Skin of body (tissue), 2 donors: ENCODE results near the gene HTN1. TPM values are rescaled to one million over a fixed set of nuclear protein-coding genes. Genes with fewer than 3 reads are reported as not detected.
"Not testable (repeated sequence)": the region's sequence is repeated elsewhere in the genome, so short reads cannot be mapped to it uniquely, and the experiment has no call there.

Experiments
- DNase-seq: peaks from one replicate; lab custom pipeline; 2025; lab: John Stamatoyannopoulos, UW
- total RNA-seq: library from RNA; depleted of rRNA; stranded (reverse); fragments of >200 nt; gene quantifications from one replicate; pipeline ENCODE4 v1.2.3, GENCODE V29; 2014

The HTN1 gene
- total RNA-seq, result not detected

DNA sequence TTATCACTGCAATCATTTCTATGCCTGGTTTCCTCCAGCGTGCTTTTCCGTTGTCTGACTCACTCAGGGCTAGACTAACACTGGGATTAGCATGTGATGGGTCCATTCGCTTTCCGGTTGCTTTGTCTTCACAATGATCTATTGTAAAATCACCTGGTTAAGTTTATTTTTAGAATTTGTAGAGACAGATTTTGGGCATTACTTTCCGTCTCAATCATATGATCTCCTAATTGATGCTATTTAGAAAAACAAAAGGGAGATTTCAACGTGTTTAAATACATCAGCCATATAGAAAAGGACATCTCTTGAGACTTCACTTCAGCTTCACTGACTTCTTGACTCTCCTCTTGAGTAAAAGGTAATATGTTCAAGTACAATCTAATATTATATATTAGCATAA lies at the start of gene HTN1:
Gene HTN1 (plus strand): TSS at position 301 of the 400 bp plus-strand sequence. CDS start 2,639 bp downstream, outside the sequence.
- DNase-seq, result not testable (repeated sequence)

DNA sequence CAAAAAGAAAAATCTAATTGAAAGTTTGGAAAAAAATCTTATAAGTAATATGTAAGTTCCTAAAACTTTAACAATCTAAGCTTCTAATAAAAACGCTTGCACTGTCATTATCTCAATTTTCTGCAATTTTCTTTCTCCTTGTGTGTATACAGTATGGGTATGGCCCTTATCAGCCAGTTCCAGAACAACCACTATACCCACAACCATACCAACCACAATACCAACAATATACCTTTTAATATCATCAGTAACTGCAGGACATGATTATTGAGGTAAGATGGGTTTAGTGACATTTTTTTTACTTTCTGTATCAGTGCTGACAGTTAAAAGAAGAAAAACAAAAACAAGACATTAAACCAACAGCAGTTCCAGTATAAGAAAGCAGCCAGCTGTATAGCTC lies 49.5 kb upstream of the HTN1 start:
- DNase-seq, result no peak

DNA sequence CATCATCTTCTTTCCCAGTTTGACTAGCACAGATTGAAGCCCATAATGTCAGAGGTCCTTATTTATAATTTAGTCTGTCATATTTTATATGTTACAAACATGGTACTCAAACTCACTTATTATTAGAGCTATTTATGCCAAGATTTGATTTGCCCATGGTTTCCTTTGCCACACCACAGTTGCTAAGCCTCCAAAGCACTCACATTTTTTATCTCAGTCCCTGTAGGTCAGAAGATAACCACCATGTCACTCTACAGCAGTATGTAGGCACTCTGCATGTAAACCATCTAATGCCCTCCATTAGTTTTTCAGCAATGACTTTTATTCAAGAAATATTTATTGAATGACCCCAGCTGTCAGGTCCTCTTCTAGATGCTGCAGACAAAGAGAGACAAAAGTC lies 47.7 kb upstream of the HTN1 start:
- no peak for DNase-seq

DNA sequence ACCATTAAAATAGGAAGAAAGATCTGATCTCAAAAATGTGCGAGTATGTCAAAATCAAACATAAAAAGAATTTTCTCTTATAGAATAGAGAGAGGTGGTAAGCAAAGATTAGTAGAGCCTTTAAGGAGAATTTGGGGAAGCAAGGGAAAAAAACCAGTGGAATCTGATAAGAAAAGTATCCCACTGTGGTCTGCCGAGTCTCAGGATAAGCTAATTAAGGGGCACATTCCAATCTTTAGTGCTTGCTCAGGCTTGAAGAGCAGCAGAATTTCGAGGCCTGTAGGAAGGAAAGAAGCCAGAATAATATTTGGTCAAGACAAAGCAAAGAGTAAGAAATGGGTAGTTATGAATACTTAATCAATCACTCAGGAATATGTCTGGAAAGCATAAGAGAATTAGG lies 41.5 kb upstream of the HTN1 start:
- no peak for DNase-seq

DNA sequence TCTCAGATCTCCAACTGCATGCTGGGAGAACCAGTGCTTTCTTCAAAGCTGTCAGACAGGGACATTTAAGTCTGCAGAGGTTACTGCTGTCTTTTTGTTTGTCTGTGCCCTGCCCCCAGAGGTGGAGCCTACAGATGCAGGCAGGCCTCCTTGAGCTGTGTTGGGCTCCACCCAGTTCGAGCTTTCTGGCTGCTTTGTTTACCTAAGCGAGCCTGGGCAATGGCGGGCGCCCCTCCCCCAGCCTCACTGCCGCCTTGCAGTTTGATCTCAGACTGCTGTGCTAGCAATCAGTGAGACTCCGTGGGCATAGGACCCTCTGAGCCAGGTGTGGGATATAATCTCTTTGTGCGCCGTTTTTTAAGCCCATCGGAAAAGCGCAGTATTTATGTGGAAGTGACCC lies 31.2 kb upstream of the HTN1 start:
- DNase-seq, result not testable (repeated sequence)

DNA sequence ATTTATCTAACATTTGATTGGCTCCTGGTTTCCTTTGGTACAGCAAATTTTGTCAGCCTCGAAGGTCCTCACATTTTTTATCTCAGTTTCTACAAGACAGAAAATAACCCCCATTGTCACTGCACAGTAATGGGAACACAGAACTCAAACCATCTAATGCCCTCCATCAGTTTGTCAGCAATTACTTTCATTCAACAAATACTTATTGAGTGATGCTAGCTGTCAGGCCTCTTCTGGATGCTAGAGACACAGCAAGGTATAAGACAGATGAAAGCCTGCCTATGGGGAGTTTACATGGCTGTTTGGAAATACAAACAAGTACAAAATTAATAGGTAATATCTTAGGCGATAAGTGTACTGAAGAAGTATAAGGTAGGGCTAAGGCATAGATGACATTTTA lies 27.0 kb upstream of the HTN1 start:
- DNase-seq, result no peak

DNA sequence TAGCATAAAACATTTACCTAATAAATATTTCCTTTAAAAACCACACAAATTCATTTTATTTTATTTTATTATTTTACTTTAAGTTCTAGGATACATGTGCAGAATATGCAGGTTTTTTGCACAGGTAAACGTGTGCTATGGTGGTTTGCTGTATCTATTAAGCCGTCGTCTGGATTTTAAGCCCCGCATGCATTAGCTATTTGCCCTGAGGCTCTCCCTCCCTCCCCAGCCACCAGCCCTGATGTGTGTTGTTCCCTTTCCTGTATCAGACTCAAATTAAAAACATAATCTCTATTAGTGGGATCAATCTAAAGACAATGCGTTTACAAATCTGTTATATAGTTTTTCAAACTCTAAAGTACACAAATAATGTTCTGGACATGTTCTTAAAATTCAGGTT lies 23.2 kb upstream of the HTN1 start:
- no peak for DNase-seq

DNA sequence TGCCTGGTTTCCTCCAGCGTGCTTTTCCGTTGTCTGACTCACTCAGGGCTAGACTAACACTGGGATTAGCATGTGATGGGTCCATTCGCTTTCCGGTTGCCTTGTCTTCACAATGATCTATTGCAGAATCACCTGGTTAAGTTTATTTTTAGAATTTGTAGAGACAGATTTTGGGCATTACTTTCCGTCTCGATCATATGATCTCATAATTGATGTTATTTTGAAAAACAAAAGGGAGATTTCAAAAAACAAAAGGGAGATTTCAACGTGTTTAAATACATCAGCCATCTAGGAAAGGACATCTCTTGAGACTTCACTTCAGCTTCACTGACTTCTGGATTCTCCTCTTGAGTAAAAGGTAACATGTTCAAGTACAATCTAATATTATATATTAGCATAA lies 22.1 kb upstream of the HTN1 start, which contains the start of gene HTN3:
Gene HTN3 (plus strand): TSS at position 301 of the 400 bp plus-strand sequence. CDS start 2,282 bp downstream, outside the sequence.
- not testable (repeated sequence) for DNase-seq

DNA sequence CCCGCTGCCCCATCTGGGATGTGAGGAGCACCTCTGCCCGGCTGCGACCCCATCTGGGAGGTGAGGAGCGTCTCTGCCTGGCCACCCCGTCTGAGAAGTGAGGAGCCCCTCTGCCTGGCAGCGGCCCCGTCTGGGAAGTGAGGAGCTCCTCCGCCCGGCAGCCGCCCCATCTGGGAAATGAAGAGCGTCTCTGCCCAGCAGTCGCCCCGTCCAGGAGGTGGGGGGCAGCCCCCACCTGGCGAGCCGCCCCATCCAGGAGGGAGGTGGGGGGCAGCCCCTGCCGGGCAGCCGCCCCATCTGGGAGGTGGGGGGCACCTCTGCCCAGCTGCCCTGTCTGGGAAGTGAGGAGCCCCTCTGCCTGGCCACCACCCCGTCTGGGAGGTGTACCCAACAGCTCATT lies 12.7 kb upstream of the HTN1 start:
- DNase-seq, result not testable (repeated sequence)

DNA sequence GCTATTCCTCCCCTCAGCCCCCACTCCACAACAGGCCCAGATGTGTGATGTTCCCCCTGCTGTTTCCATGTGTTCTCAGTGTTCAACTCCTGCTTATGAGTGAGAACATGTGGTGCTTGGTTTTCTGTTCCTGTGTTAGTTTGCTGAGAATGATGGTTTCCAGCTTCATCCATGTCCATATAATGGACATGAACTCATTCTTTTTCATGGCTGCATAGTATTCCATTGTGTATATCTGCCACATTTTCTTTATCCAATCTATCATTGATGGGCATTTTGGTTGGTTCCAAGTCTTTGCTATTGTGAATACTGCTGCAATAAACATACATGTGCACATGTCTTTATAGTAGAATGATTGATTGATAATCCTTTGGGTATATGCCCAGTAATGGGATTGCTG lies 10.3 kb upstream of the HTN1 start:
- not testable (repeated sequence) for DNase-seq

DNA sequence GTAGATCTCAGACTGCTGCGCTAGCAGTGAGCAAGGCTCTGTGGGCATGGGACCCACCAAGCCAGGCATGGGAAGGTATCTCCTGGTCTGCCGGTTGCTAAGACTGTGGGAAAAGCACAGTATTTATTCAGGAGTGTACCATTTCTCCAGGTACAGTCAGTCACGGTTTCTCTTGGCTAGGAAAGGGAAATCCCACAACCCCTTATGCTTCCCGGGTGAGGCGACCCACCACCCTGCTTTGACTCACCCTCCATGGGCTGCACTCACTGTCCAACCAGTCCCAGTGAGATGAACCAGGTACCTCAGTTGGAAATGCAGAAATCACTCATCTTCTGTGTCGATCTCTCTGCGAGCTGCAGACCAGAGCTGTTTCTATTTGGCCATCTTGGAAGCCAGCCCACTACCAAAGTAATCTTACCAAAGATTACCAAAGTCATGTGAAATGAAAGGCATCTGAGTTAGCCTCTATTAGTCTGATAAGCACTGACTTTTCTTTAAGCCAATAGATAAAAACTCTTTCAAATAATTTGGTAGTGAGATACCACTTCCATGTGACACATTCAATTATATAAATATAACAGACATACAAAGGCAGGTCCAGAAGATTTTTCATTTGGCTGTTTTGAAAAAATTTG lies 8.5 kb upstream of the HTN1 start:
- no peak for DNase-seq

DNA sequence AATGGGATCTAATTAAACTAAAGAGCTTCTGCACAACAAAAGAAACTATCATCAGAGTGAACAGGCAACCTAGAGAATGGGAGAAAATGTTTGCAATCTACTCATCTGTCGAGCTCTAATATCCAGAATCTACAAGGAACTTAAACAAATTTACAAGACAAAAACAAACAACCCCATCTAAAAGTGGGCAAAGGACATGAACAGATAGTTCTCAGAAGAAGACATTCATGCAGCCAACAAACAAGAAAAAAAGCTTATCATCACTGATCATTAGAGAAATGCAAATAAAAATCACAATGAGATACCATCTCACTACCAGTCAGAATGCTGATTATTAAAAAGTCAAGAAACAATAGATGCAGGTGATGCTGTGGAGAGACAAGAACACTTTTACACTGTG lies 6.3 kb downstream of the HTN1 start:
- DNase-seq, result not testable (repeated sequence)

DNA sequence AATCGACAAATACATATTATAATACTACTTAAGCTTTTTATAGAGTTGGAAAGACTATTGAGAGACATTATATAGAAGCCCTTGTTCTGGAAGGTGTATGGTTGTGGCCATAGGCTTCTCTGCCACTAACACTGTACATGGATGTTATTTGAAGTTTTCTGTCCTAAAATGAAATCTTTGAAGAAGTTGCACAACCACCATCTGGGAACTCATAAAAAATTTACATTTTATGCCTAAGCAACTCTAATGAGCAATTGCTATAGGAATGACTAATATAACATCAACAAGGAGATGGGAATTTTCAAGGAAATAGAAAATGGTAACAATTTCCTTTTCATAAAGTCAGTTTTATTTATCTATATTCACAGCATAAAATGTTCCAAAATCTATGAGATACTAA lies 7.4 kb downstream of the HTN1 start:
- DNase-seq, result no peak

DNA sequence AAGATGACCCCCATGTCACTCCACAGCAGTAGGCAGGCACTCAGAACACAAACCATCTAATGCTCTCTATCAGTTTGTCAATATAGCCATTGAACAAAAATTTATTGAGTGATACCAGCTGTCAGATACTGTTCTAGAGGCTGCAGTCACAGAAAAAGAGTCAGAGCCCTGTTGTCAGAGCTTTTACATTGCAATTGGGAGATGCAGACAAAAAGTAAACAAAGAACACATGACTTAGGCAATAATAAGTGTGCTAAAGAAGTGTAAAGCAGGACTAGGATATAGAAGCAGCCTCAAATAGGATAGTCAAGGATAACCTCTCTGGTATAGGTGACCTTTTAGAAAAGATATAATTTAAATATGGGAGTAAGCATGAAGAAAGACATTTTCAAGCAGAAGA lies 8.9 kb downstream of the HTN1 start:
- no peak for DNase-seq

DNA sequence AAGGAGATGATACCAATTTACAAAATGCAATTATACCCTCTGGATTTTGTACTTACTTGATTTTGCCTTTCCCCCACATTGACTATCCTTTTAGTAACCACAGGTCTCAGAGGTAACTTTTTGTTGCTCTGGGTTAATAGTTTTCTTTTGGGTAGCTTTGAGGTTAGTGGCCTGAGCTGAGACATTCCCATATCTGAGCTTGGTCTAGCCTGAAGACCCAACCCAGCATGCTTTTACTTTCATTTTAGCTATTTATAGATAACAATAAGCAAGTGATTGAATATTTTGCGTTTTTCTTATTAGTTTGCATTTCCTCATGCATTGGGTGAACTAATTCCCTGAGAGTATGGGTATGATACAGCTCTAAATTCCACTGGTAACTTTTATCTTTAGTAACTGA lies 11.8 kb downstream of the HTN1 start:
- DNase-seq, result no peak

DNA sequence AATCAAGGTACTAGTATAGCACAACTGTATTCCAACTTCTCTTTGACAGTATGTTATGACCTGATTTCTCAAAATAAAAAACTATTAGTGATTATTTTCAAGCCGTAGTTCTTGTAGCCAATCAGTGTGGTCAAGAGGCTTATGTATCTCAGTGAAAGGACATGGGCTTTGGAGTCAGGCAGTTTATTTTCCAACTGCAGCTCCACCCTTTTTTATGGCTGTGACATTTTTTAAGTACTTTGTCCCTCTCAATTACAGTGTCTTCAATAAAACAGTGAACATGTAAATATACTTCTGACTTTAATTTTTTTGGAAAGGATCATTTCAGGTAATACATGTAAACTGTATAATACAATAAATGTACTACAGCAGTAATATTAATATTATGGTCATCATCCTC lies 30.0 kb downstream of the HTN1 start:
- no peak for DNase-seq

DNA sequence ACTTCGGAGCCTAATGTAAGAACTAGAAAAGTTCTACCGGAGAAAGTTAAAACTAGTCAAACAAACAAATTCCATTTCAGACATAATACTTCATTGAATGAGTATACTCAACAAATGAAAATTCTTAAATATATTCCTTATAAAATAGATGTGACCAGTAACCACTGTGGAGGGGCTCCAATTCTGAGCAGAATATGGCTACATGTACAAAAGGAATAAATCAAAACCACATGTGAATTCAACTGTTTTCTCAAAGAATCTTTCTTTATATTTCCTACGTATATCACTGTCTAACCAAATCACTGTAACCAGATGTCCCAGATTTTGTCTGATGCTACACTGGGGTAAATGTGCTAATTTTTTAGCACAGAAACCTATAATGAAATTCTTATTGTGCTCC lies 49.0 kb downstream of the HTN1 start:
- DNase-seq, result no peak

Other genes starting within 250 kb of the HTN1 start
- gene SULT1E1, start 190.3 kb upstream of the HTN1 start, total RNA-seq, result 53.0 TPM
- gene CSN1S1, start 119.4 kb upstream of the HTN1 start, total RNA-seq, result not detected
- gene CSN2, start 84.7 kb upstream of the HTN1 start, total RNA-seq, result not detected
- gene STATH, start 54.5 kb upstream of the HTN1 start, total RNA-seq, result not detected
- not detected for gene HTN3, start 22.0 kb upstream of the HTN1 start, total RNA-seq
- not detected for gene PRR27, start 103.8 kb downstream of the HTN1 start, total RNA-seq
- not detected for gene ODAM, start 145.3 kb downstream of the HTN1 start, total RNA-seq
- not detected for gene FDCSP, start 175.7 kb downstream of the HTN1 start, total RNA-seq
- gene CSN3, start 192.2 kb downstream of the HTN1 start, total RNA-seq, result not detected